ENCODE results near the gene DIAPH2.

GRCh38 chrX:97471071-97471470 lies 786.4 kb downstream of the DIAPH2 start:
- TF ChIP-seq CTCF (IDR thresholded peaks at IDR 0.05) (no peak), POLR2A (IDR thresholded peaks at IDR 0.05) (no peak)

Measured in esophagus squamous epithelium (tissue), 4 donors.